Stimulated activated CD4-positive, alpha-beta T cell treated with anti-CD3 and anti-CD28 coated beads, Interleukin-2, amount 100 ng/mL, for 4 hours (primary cell): Measurements from ENCODE around the gene NUDT16L1.
A peak's percentile ranks its signal among the peaks of the same experiment; 100 is the strongest.

Source experiments
- DNase-seq: peaks from one replicate; pipeline ENCODE4 v3.0.0-alpha.2; 2020; ENCODE audit warnings: low read depth

The NUDT16L1 gene

GRCh38 chr16:4664538-4665418, 28.6 kb upstream of the NUDT16L1 start:
- peak; percentile 31 for DNase-seq

GRCh38 chr16:4666537-4667202, 26.7 kb upstream of the NUDT16L1 start:
- no peak for DNase-seq

- DNase-seq = no peak
Measured at GRCh38 chr16:4667203-4667963, 26.0 kb upstream of the NUDT16L1 start.

GRCh38 chr16:4668313-4668960, 24.9 kb upstream of the NUDT16L1 start:
- no peak for DNase-seq

DNA sequence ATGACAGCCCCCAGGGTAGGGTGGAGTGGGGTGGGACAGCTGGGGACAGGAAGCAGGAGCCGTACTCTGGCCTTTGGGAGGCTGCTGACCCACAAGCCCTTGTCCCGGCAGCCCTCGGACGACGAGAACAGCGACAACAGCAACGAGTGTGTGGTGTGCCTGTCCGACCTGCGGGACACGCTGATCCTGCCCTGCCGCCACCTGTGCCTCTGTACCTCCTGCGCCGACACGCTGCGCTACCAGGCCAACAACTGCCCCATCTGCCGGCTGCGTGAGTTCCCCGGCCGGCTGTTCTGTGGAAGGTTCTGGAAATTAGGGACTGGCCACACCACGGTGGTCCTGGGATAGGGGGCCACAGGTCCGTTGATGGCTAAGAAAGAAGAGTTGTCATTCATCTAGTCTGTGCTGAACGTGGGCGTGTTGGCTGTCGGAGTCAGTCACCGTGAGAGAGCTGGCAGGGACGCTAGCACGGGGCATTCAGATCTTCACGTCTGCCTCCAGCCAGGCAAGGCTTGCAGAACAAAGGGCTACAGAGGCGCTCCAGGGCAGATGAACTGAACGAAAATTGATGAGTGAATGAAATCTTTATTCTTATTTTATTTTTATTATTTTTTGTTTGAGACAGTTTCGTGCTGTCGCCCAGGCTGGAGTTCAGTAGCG, 19.8 kb upstream of the NUDT16L1 start:
- DNase-seq = no peak

DNA sequence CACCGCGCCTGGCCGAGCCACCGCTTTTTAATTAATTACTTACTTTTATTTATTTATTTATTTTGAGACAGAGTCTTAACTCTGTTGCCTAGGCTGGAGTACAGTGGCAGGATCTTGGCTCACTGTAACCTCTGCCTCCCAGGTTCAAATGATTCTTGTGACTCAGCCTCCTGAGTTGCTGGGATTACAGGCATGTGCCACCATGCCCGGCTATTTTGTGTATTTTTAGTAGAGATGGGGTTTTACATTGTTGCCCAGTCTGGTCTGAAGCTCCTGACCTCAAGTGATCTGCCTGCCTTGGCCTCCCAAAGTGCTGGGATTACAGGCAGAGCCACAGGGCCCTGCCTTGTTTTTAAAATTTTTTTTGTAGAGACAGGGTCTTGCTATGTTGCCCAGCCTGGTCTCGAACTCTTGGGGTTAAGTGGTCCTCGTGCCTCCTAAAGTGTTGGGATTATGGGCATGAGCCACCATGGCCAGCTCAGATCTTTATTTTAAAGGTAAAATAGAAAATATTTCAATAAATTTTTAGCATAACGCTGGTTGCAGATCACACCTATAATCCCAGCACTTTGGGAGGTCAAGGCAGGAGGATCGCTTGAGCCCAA, 18.3 kb upstream of the NUDT16L1 start:
- DNase-seq = no peak

DNA sequence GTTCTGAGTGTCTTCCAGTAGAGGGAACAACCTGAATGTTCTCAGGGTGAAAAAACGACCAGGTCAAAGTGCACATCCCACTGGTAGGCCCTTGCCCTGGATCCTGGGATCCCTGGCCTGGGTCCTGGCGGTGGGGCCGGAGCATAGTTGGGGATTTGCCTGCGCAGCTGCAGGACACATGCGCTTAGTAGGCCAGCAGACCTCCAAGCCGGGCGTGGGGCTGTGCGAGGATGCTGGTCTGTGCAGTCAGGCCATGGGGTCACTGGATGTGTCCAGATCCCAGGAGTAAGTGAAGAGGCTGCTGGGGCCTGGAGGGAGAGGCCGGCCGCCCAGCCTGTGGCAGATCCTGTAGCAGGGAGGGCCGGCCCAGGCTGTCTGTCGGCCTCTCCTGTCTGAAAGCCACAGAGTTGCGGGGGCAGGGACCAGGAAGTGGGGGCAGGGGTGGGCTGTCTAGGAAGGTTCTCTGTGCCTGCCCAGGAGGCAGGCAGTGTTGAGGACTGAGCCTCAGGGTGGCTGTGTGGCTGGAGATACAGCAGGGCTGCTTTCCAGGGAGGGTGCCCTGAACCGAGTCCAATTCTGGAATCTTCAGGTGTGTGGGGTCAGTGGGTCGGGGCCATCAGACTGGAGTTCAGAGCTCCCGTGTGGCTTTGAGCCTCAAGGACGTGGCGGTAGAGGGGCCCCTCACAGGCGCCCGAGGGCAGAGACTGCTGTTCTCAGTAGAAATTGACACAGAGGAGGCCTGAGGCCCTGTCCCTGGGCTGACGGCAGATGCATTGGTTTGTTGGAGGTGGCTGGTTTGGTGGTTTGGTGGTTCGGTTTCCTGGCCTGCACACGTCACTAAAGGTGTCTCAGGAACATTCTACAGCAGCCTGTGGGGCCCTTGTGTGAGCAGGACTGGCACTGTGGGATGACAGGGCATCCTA, 17.2 kb upstream of the NUDT16L1 start:
- peak; percentile 18 for DNase-seq

GRCh38 chr16:4676831-4677230, 16.5 kb upstream of the NUDT16L1 start:
- no peak for DNase-seq

- no peak for DNase-seq
Measured at GRCh38 chr16:4677390-4677789, 16.0 kb upstream of the NUDT16L1 start.

- DNase-seq = no peak
Measured at GRCh38 chr16:4677994-4678393, 15.4 kb upstream of the NUDT16L1 start.

- no peak for DNase-seq
Measured at GRCh38 chr16:4678596-4678995, 14.8 kb upstream of the NUDT16L1 start.

DNA sequence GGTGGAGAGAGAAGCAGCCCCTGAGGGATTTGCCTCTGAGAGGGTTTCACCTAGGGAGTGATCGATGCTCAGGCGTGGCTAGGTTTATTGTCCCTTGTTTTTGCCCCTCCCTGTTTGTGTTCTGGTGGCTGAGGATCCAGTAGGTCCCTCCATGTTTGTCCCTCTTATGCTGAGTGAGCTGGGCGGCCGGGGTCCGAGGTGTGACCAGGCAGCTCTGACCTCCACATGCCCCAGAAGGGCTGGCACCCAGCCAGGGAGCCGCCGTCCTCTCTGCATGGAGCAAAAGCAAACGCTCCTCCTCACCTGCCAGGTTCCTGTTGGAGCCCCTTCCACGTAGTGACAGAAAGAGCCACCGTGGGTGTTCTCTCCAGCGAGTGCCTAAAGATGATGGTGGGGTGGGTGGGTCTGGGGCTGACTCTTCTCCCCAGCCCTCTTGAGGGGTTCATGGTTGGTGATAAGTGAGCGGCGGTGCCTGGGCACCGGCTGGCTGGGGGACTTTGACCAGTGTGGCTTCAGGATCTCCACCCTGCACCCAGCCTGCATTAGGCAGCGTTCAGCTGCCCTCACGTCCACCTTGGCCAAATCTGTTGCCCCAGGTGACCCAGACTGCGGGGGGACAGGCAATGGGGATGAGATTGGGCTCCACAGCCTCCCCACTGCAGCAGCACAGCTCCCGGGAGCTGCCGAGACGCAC, 14.1 kb upstream of the NUDT16L1 start:
- DNase-seq = no peak

GRCh38 chr16:4679850-4680636, 13.3 kb upstream of the NUDT16L1 start:
- DNase-seq = no peak

GRCh38 chr16:4680673-4681470, 12.5 kb upstream of the NUDT16L1 start:
- DNase-seq = no peak

GRCh38 chr16:4681471-4682083, 11.8 kb upstream of the NUDT16L1 start:
- no peak for DNase-seq

GRCh38 chr16:4682084-4682591, 11.2 kb upstream of the NUDT16L1 start:
- no peak for DNase-seq

GRCh38 chr16:4682616-4683254, 10.6 kb upstream of the NUDT16L1 start:
- DNase-seq = no peak
